GM21423 (cell line): ENCODE results near the gene CAPN5.
A peak's percentile ranks its signal among the peaks of the same experiment; 100 is the strongest.
"Not testable (repeated sequence)": the region's sequence is repeated elsewhere in the genome, so short reads cannot be mapped to it uniquely, and the experiment has no call there.

Experiments used
- ATAC-seq: cut with Tn5 transposase; IDR thresholded peaks from one replicate; pipeline ENCODE4 v1.9.1; 2021; ENCODE audit warnings: mild to moderate bottlenecking, moderate library complexity; ENCODE audit not compliant: unreplicated experiment

CAPN5 gene

DNA sequence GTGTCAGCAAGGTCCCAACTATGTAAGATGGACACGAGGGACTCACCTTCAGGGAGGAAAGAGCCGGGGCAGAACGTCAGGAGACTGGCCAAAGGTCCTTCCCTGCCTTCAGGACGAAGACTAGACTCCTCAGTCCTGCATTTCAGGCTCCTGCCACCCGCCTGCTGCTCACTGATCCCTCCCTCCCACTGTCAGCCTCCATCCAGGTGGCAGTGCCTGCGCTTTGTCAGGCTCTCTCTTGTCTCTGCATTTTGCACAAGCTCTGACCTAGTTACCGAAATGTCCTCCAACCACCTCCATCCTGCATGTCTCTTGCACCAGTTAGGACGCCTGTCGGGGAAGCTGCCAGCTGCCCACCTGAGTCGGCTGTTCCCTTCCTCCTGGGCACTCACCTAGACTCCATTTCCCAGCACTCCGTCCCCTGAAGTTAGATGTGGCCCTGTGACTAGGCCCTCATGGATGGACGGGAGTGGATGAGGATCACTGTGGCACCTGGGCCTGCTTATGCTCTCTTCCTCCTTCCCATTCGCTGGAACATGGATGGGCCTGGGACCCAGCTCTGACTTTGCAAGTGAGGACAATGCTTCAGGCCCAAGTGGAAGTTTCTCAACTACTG, 24.6 kb upstream of the CAPN5 start:
- no peak for ATAC-seq

DNA sequence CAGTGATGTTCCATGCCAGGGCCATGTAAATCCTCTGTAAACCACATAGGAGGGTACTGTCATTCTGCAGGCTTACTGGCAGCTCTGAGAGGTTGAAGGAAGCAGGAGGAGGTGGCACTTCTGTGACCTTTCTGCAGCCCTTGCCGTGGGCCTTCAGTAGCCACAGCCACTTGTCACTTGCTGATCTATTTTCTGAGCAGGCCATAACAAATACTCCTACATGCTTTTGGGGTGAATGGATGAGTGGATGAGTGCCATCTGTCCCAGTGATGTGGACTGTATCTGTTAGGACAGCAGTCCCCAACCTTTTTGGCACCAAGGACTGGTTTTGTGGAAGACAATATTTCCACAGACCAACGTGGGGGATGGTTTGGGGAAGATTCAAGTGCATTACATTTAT, 22.4 kb upstream of the CAPN5 start:
- ATAC-seq, result no peak

DNA sequence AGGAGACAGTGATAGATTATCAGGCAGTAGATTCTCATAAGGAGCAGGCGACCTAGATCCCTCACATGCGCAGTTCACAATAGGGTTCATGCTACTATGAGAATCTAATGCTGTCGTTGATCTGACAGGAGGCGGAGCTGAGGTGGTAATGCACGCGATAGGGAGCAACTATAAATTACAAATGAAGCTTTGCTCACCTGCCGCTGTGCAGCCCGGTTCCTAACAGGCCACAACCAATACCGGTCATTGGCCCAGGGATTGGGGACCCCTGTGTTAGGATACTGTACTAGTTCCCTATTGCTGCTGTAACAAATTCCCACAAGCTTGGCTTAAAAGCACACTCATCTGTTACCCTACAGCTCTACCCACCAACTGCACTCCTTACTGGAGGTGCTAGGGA, 21.9 kb upstream of the CAPN5 start:
- no peak for ATAC-seq

DNA sequence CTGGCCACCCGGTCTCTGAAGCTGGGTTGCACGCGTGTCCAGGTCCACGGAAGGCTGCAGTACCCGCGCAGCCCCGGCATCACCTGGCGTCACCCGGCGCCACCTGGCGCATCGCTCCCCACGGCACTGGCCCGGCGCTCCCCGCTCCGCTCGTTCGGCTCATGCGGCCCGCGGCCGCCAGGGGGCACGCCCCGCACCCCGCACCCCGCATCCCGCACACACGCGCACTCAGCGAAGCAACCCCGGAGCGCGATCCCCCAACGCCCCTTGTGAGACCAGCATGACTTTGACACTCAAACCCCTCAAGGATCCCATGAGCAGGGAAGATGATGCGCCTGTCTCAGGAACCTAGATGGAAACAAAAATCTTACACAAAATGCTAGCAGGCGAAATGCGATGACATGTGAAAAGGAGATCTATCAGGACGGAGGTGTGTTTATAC, 20.7 kb upstream of the CAPN5 start:
- no peak for ATAC-seq

DNA sequence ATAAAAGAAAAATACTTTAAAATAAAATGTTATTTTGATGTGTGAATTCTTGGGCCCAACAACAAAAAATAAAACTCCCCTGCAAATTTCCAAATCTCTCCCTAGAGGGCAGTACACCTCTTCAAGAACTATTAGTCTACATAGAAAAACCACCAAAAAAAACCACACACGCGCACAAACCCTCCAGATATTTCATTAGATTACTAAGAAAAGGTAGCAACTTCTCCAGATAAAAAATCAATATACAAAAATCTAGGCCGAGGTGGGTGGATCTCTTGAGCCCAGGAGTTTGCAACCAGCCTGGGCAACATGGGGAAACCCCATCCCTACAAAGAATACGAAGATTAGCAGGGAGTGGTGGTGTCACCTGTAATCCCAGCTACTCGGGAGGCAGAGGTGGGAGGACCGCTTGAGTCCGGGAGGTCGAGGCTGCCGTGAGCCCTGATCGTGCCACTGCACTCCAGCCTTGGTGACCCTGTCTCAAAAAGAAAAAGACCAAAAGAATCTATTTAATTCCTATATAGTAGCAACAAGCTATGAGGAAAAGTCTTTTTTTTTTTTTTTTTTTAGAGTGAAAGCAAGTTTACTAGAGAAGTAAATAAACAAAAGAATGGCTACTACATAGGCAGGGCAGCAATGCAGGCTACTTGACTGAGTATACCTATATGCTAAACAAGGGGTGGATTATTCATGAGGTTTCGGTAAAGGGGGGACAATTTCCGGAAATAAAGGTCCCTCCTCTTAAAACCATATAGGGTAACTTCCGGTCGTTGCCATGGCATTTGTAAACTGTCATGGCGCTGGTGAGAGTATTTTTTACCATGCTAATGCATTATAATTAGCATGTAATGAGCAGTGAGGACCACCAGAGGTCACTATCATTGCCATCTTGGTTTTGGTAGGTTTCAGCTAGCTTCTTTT, 19.5 kb upstream of the CAPN5 start:
- peak; percentile 73 for ATAC-seq

DNA sequence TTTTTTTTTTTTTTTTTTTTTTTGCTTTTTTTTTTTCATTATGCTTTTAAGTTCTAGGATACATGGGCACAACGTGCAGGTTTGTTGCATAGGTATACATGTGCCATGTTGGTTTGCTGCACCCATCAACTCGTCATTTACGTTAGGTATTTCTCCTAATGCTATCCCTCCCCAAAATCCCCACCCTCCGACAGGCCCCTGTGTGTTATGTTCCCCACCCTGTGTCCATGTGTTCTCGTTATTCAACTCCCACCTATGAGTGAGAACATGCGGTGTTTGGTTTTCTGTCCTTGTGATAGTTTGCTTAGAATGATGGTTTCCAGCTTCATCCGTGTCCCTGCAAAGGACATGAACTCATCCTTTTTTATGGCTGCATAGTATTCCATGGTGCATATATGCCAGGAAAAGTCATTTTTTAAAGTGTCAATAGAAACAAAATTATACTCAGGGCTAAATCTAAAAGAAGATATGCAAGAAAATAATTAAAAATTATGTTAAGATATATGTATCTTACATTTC, 18.8 kb upstream of the CAPN5 start:
- not testable (repeated sequence) for ATAC-seq

DNA sequence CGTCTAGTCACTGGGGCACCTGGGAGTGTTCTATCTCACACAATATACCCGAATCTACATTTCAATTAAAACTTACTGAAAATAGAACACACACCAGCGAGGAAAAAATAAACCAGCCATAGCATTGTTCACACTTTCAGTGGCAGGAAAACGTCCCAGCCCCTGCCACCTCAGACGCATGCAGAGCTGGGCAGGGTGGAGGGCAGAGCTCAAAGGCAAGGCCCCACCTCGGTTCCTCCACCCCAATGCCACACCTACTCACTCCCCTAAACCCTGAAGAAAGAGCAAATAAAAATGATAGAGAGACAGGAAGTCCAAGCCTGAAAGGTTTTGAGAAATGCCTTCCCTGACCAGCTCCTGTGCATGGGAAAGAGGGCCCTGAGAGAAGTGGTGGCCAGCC, 17.7 kb upstream of the CAPN5 start:
- no peak for ATAC-seq

DNA sequence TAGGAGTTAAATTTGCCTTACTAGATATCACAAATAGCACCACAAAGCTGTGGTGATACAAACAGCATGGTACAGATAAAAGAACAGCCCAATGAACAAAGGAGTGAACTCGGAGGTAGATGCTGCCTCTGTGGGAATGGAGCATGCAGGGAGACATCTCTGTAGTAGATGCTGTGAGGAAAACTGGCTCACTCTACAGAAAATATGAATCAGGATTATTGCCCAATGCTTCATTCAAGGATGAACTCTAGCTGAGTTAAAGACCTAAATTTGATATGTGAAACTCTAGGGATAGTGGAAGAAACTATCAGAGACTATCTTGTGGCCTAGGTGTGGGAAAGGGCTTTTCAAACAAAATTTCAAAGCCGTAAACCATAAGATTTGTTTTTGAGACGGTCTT, 15.3 kb upstream of the CAPN5 start:
- ATAC-seq, result no peak

DNA sequence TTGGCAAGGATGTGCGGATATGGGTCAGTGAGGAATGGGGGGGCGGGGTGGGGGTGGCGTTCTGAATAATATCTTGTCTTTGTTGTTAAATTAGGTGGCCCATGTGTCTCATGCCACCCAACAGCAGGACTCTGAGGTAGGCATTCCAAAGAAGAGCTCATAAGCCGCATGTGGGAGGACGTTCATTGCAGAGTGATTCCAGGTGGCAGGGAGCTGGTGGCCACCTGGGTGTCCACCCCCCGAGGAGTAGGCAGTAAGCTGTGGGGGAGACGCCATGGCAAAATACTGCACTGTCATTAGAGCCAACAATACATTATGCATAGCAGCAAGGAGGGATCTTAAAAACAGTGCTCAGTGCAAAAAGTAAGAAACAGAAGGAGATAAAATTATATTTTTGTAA, 14.3 kb upstream of the CAPN5 start:
- ATAC-seq, result no peak

DNA sequence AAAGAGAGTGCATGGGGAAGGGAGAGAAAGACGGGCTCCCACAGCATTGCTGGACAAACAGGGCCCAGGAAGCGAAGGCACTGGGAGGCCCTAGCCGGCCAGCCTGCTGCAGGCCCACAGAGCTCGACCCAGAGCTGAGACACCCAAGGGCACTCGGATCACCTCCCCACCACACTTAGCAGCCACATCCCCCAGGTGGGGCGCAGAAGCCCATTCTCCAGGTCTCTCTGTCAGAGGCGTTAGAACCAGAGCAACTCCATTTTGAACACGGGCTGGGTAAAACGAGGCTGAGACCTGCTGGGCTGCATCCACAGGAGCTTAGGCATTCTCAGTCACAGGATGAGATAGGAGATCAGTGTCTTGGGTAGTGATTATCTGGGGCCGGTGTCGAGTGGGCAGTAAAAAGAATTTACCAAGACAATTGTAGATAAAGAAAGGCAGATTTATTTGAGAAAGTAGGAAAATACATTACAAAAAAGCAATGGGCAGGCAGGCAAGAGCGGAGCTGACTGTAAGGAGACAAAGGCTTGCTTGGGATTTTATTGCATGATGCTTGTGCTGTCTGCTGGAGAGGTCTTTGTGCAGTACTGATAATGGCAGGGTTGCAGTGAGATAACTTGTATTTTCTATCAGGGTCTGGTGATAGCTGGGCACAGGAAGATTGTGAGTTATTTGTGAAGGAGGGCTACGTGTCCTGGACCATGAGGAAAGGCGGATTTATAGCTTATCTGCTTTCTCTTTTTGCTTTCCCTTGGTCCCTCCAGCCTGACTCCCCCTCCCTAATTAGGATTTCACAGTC, 13.4 kb upstream of the CAPN5 start:
- no peak for ATAC-seq

DNA sequence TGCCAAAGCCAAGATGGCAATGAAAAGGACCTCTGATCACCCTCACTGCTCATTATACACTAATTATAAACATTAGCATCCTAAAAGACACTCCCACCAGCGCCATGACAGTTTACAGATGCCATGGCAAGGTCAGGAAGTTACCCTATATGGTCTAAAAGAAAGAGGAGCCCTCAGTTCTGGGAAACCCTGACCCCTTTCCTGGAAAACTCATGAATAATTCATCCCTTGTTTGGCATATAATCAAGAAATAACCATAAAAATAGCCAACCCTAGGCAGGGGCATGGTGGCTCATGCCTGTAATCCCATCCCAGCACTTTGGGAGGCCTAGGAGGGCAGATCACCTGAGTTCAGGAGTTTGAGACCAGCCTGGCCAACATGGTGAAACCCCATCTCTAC, 12.7 kb upstream of the CAPN5 start:
- no peak for ATAC-seq

DNA sequence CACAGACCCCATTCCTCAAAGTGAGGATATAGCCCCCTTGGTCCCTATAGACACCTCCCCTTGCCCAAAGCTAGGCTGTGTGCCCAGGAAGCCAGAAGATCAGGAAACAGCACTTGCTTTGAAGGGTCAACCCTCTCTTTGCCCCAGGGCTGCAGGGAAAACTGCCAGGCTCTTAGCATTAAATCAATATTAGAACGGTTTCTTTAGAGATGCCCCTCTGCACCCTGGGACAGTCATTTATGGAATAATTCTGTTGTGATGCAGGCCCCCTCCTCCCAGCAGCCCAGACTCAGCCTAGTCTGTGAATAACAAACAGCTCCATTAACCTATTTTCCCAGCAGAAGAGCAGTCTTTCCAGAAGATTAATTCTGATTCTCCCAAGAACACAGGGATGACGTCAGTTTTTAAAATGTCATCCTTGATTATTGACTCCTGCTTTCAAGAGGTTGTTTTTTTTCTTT, 11.6 kb upstream of the CAPN5 start:
- ATAC-seq, result no peak

DNA sequence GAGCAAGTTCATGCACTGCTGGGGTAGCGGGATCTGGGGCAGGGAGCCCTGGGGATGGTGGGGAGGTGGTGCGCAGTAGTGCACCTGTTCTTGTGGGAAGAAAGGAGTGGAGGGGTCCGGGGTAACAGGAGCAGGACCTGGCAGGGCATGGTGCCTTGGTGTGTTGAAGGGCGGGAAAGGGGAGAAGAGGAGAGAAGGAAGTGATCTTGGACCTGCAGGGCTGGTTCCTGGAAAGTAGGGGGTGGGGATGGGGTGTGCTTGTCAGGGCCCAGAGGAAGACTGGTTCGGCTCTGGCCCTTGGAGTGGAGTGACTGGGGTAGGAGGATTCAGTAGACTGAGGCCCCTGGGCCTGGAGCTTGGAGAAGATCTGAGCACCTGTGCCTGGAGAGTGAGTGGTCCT, 10.9 kb upstream of the CAPN5 start:
- no peak for ATAC-seq

DNA sequence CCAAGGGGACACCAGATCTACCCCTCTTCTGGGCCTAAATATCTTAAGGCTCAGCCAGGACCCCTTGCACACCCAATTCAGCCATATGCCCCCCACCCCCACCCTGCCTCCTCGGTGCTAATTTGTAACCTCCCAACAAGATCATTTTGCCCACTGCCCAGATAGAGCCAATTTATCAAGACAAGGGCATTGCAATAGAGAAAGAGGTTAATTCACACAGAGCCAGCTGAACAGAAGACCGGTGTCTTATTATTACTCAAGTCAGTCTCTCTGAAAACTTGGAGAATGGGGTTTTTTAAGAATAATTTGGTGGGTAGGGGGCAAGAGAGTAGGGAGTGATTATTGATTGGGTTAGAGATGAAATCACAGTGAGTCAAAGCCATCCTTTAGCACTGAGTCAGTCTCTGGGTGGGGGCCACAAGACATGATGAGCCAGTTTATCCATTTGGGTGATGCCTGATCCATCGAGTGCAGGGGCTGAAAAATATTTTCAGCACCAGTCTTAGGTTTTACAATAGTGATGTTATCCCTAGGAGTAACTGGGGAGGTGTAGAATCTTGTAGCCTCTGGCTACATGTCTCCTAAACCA, 9.9 kb upstream of the CAPN5 start:
- ATAC-seq, result no peak

DNA sequence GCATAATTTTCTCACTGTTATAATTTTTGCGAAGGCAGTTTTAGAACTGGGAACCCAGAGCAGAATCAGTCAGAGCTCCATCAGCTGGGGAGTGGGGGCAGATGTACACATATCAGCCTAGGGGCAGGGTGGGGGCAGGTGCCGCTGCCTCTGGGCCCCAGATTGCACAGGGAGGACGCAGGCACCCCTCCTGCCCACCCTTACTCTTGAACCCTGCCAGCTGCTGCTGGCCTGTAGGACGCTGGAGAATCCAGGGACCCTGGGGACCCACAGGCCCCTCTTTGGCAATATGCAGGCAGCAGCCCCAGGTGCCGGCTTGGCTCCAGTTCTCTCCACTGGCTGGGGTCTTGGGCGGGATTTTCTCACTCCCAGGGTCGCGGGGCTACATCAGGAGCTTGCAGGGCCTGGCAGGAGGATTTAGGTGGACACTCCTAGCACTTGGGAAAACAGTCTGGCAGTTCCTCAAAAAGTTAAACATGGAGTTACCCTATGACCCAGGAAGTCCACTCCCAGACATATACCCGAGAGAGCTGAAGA, 8.8 kb upstream of the CAPN5 start:
- ATAC-seq, result no peak

DNA sequence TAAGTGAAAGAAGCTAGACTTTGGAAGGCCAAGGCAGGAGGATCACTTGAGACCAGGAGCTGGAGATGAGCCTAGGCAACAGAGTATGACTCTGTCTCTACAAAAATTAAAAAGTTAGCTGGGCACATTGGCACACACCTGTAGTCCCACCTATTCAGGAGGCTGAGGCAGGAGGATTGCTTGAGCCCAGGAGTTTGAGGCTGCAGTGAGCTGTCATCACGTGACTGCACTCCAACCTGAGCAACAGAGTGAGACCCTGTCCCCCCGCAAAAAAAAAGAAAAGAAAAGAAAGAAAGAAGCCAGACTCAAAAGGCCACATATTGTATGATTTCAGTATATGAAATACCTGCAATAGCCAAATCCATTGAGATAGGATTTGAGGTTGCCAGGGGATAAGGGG, 7.9 kb upstream of the CAPN5 start:
- no peak for ATAC-seq

DNA sequence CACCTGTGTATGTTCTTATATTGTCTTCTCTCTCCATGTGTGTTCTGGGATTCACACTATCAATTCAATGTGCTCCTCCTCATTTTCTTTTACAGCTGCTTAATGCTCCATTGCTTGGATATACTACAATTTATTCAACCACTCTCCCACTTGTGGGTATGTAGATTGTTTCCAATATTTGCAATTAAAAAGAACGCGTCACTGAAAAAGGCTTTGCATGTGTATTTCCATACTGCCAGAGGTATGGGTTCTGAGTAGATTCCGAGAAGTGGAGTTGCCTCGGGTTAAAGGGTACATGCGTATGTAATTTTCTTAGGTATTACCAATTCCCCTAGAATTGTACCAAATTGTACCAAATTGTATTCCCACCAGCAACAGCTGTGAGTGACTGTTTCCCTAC, 7.0 kb upstream of the CAPN5 start:
- no peak for ATAC-seq

DNA sequence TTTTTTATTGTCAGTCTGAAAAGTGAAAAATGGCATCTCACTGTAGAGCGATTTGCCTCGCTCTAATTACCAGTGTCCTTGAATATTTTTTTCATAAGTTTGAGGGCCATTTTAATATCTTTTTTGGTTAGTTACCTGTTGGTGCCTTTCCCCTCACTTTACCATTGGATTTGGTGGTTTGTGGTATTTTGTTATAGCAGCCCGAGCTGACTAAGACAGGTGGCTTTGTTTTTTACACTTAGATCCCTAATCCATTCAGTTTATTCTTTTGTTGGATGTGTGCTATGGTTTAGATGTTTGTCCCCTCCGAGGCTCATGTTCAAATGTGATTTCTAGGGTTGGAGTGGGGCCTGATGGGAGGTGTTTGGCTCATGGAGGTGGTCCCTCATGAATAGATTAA, 6.5 kb upstream of the CAPN5 start:
- no peak for ATAC-seq

DNA sequence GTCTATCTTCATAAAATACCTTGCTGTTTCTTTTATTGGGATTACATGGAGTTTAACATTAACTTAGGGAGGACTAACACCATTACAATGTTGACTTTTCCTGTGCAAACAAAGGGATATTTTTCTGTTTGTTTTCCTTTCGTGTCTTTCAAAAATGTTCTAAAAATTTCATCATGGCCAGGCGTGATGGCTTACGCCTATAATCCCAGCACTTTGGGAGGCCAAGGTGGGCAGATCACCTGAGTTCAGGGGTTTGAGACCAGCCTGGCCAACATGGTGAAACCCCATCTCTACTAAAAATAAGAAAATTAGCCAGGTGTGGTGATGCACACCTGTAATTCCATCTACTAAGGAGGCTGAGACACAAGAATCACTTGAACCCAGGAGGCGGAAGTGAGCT, 5.5 kb upstream of the CAPN5 start:
- not testable (repeated sequence) for ATAC-seq

DNA sequence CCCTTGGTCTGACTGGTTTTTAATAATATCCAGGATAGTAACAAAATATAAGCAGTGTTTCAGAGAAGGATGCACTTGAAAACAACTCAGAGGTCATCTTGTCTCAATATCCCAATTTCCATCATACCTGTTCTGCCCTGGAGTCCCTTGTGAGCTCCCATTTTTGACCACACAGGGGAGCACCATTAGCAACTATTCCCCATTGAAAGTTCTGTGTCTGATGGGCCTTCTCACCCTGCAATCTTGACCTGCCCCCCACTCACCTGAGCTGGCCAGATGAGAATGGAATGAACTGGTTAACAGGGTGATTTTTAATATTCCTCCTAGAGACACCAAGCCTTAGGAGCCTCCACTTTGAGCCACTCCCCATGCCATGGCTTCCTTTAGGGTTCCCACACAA, 3.8 kb upstream of the CAPN5 start:
- ATAC-seq, result no peak

DNA sequence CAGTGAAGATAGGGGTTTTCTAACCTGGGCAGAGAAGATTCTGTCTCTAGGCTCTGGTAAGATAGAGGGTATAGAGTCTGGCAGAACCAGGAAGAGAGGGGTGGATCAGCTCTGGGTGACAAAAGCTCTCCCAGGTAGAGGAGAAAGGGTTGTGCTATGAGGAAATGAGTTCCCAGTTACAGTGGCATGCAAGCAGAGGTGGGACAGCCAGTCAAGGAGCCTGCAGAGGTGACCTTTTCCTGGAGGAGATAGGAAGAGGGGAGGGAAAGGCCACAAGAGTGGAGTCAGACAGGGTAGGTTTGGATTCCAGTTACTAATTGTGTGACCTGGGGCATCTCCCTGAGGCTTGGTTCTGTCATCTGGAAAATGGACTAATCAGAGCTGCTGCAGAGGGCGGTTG, 3.4 kb upstream of the CAPN5 start:
- no peak for ATAC-seq
